Left kidney (tissue), 2 donors: ENCODE results near the gene MON1B. TPM values are rescaled to one million over a fixed set of nuclear protein-coding genes. Genes with fewer than 3 reads are reported as not detected.

ENCODE experiments used
- DNase-seq: peaks from one replicate; pipeline ENCODE4 v3.0.0-alpha.2; 2013
- polyA plus RNA-seq: library from polyadenylated mRNA; unstranded; fragments of 120-200 nt; gene quantifications from one replicate; pipeline ENCODE4 v1.2.1, GENCODE V29; 2013; ENCODE audit not compliant: insufficient read length

The MON1B gene
- polyA plus RNA-seq, 1 donor = 28.0 TPM

- no peak for DNase-seq
Measured at GRCh38 chr16:77194295-77195231, 3.6 kb downstream of the MON1B start.

GRCh38 chr16:77195411-77195810, 4.4 kb downstream of the MON1B start:
- no peak for DNase-seq

GRCh38 chr16:77197747-77198146, 6.8 kb downstream of the MON1B start:
- DNase-seq = no peak

- no peak for DNase-seq
Measured at GRCh38 chr16:77199211-77199610, 8.2 kb downstream of the MON1B start, which contains the start of gene SYCE1L. Gene SYCE1L, plus strand, starts transcription at chr16:77199408. Its CDS starts 44 bp downstream, at chr16:77199452.

- no peak for DNase-seq
Measured at GRCh38 chr16:77206533-77206932, 15.5 kb downstream of the MON1B start.

GRCh38 chr16:77207030-77207429, 16.0 kb downstream of the MON1B start:
- DNase-seq = no peak

- no peak for DNase-seq
Measured at GRCh38 chr16:77208382-77208781, 17.4 kb downstream of the MON1B start.

GRCh38 chr16:77211880-77212740, 21.1 kb downstream of the MON1B start:
- DNase-seq = peak; percentile 69

- DNase-seq = peak; percentile 51
Measured at GRCh38 chr16:77212741-77213541, 22.0 kb downstream of the MON1B start.

GRCh38 chr16:77213542-77214106, 22.6 kb downstream of the MON1B start:
- DNase-seq = no peak

GRCh38 chr16:77214411-77215138, 23.6 kb downstream of the MON1B start:
- DNase-seq = no peak

GRCh38 chr16:77219437-77219836, 28.4 kb downstream of the MON1B start:
- DNase-seq = no peak

- DNase-seq = no peak
Measured at GRCh38 chr16:77220427-77220826, 29.4 kb downstream of the MON1B start.

GRCh38 chr16:77221482-77221881, 30.5 kb downstream of the MON1B start:
- no peak for DNase-seq

GRCh38 chr16:77223184-77223583, 32.2 kb downstream of the MON1B start:
- no peak for DNase-seq

GRCh38 chr16:77225182-77225581, 34.2 kb downstream of the MON1B start:
- no peak for DNase-seq

- no peak for DNase-seq
Measured at GRCh38 chr16:77227745-77228144, 36.8 kb downstream of the MON1B start.

GRCh38 chr16:77231047-77231446, 40.1 kb downstream of the MON1B start:
- DNase-seq = no peak

- DNase-seq = no peak
Measured at GRCh38 chr16:77233799-77234519, 43.0 kb downstream of the MON1B start.

- no peak for DNase-seq
Measured at GRCh38 chr16:77234611-77235010, 43.6 kb downstream of the MON1B start.
